ENCODE measurements around the gene TFRC.
"Not testable (repeated sequence)": the region's sequence is repeated elsewhere in the genome, so short reads cannot be mapped to it uniquely, and the experiment has no call there.

TFRC gene

DNA sequence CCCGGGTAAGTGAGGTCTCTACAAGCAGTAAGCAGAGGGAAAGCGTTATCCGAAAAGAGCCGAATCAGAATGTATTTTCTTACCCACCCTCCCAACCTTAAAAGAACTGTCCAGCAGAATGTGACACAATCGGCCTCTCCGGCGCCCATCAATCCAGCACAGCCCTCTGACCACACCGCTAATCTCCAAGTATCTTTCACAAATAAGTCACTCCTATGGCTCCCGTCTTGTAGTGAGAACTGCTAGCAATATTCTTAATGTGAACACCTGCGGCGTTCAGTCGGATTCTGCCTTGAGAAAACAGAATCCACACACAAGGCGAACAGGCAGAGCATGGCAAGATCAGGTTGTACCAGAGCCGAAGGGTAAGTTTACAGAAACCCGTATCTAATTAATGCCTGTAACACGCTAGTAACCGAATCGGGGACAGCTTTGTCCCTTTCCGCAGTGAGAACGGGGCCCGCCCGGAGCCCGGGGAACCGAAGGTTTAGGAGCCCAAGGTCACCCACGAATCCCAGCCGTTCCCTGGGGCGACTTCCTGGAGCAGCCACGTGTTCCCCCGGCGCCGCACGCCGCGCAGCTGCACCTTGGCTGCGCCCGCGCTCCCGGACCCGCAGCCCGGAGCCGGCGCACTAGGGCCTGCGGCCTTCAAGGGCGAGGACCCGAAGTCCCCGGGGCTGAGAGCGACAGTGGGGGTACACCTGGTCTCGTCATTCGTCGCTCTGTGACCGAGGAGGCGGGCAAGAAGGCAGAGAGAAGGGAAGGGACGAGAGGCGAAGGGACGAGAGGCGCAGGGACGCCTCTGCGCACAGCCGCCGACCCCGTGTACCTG, 672 bp downstream of the TFRC start:
- peak in 1 of 2 experiments; percentile 10 for DNase-seq

DNA sequence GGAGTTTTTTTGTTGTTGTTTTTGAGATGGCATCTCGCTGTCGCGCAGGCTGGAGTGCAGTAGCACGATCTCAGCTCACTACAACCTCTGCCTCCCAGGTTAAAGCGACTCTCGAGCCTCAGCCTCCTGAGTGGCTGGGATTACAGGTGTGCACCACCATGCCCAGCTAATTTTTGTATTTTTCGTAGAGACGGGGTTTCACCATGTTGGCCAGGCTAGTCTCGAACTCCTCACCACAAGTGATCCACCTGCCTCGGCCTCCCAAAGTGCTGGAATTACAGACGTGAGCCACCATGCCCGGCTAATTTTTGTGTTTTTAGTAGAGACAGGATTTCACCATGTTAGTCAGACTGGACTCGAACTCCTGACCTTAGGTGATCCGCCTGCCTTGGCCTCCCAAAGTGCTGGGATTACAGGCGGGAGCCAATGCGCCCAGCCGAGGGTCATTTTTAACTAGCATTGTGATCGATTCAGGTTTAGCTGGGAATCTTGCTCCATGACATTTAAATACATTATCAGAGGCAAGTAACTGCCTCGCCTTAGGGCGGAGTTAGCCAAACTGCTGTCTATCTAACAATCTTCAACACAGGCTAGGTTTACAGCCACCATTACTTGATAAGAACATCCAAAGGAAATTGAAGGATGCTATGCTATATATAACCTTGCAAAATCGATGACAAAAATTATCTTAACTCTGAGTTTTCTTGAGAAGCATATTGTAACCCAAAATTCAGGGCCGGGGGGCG, 1.6 kb downstream of the TFRC start:
- DNase-seq: not testable (repeated sequence)

DNA sequence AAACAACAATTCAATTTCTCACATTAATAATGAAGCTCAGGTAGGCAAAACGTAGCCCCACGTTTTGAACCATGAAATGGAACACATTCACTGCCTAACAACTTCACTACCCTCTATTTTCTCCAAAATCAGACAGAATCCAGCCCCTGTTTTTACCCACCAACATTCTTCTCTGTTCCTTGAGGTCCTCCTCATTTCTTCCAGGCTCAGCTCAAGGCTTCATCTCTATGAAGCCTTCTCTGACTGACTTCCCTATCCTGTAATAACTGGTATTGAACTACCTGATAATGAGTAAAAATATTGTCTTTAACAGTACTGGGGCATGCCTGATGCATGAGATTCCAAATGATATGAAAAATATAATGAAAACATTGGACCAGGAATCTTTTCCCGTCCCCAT, 2.2 kb downstream of the TFRC start:
- DNase-seq: no peak

- no peak for DNase-seq
Observed at GRCh38 chr3:196075013-196075412, 6.9 kb downstream of the TFRC start.

- DNase-seq: peak in 1 of 2 experiments; percentile 20
Observed at GRCh38 chr3:196073255-196073753, 8.6 kb downstream of the TFRC start.

GRCh38 chr3:196072313-196072712, 9.6 kb downstream of the TFRC start:
- DNase-seq: no peak

DNA sequence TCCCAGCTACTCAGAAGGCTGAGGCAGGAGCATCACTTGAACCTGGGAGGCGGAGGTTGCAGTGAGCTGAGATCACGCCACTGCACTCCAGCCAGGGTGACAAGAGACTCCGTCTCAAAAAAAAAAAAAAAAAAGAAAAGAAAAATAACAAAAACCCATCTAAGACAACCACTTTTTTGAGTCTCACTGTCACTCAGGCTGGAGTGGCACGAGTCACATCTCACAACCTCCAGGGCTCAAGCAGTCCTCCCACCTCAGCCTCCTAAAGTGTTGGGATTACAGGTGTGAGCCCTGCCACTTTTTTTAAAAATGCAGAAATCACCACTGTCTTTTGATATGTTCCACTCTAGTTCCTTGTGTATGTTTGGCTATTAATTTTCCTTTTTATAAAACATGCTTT, 13.1 kb downstream of the TFRC start:
- not testable (repeated sequence) for DNase-seq

DNA sequence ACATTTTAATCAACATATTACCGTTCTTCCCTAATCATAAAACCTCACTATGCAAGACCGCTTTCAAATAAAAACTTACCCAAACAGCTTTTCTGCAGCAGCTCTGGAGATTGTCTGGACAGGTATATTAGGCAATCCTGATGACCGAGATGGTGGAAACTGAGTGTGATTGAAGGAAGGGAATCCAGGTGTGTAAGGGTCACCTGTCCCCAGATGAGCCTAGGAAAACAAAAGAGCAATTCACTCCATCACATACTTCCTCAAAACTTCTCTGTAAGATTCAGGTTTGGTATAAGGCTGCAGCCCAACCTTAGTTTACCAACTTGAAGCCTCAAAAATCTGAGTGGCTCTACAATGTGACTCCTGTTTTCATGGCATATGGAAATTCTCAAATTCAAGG, 14.5 kb downstream of the TFRC start:
- DNase-seq: no peak

GRCh38 chr3:196063971-196064370, 17.9 kb downstream of the TFRC start:
- DNase-seq: no peak

DNA sequence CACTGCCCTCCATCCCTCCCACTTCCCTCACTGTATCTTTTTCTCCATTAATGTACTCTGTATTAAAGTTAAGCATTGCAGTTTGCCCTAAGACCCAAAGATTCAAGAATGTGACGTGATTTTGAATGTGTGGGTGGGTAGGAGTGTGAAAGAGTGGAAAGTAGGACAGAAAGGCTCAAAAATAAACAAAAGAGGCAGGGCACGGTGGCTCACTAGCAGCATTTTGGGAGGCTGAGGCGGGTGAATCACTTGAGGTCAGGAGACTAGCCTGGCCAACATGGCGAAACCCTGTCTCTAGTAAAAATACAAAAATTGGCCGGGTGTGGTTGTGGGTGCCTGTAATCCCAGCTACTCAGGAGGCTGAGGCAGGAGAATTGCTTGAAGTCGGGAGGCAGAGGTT, 18.4 kb downstream of the TFRC start:
- DNase-seq: no peak

DNA sequence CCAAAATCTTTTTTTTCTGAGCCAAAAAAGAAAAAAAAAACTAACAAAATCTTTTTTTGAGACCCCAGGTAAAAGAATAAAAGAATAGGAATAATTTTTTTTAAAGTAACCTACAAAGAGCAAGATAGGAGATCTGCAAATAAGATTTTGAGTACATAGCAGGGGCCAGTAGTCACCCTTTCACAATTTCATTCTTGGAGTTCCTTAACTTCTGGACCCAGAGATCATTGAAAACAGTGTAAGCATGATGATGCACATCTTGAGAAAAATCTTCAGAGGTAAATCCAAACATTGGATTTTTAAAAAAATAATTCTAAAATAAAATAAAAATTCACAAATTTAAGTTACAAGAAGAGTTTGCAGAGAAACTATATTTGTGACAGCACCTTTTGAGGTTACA, 18.8 kb downstream of the TFRC start:
- DNase-seq: no peak

- DNase-seq: no peak
Observed at GRCh38 chr3:196060834-196061233, 21.1 kb downstream of the TFRC start.

DNA sequence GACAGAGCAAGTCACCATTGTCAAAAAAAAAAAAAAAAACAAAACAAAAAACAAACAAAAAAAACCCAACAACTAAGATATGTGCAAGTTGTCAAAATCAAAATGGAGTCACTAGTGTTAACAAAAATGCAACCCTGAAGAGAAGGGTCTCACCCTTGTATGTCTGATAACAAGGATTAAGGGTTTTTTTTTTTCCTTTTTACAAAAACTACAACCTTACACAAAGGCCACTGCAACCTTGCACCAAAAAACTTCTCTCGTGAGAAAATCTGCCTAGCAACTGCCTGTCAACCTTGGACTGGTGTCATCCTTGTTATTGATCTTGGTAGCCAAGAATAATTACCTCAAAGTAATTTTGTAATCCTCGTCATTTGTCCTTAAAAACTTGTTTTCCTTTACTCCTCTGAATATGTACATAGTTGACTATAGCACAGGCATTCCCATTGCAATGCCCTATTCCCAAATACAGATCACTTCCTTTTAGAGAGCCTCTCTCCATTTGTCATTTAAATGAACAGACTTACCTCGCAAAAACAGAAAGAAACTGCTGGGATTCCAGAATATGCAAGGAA, 24.0 kb downstream of the TFRC start:
- no peak for DNase-seq

- not testable (repeated sequence) for DNase-seq
Observed at GRCh38 chr3:196056371-196056770, 25.5 kb downstream of the TFRC start.

GRCh38 chr3:196055683-196056270, 26.1 kb downstream of the TFRC start:
- DNase-seq: no peak

- no peak for DNase-seq
Observed at GRCh38 chr3:196055240-196055639, 26.6 kb downstream of the TFRC start.

DNA sequence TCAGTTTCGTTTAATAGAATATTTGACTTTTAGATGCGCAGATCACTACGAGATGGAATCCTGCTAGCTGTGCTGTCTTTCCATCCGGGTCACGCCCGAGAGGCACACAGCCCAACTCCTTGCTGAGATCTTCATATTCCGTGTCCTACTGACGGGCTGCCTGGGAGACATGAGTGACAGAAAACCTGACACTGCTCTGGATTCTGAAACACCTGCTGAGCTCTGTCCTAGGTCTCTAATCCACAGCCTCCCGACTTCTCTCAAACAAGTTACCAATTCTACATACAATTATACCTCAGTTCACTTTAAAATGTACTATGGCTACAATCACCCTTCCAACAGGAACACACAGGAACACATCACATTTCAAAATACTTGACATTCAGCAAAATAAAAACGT, 27.2 kb downstream of the TFRC start:
- DNase-seq: no peak

DNA sequence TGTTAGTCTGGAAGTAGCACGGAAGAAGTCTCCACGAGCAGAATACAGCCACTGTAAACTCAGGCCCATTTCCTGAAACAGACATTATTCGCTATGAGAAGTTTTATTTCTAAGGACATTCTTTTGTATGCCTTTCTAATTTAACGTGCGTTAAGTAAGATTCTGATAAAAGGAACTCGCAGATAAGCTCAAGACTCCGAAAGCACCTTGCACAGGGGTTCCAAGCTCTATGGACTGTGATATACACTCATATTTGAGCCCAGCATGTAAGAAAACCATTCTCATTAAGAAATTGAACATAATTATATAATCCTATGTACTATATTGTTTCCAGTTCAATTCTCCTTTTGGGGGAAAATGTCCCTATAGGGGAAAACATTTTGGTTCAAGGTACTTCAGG, 28.4 kb downstream of the TFRC start:
- no peak for DNase-seq

DNA sequence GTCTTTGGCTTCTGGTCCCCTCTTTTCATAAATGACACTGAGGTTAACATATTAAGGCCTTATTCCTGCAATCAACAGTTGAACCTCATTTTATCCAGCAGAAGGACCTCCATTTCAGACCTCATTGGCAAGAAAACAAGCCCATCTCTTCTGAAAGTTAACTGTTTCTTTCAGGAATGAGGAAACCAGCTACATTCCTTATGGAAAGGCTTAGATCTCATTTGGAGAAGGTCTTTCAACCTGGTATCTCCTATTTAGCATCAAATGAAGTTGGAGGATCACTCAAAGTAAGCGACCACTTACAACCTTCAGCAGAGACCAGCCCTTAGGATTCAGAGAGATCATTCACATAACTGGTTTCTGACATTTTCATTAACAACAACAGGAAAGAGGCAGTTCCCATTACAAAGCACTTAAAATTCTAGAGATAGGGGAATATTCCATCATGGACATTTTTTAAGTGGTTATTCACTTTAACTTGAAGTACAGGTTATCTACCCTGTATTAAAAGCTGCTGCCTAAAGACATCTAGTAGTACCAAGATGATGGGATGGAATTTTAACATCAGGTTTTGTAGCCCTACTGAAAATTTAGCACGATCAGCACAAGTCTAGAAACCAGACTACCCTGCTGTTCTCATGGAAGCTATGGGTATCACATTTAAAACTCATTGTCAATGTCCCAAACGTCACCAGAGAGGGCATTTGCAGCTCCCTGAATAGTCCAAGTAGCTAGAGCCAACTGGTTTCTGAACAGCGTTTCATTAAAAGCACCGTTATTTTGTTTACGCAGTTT, 30.4 kb downstream of the TFRC start:
- DNase-seq: no peak

- no peak for DNase-seq
Observed at GRCh38 chr3:196050597-196050996, 31.3 kb downstream of the TFRC start.

DNA sequence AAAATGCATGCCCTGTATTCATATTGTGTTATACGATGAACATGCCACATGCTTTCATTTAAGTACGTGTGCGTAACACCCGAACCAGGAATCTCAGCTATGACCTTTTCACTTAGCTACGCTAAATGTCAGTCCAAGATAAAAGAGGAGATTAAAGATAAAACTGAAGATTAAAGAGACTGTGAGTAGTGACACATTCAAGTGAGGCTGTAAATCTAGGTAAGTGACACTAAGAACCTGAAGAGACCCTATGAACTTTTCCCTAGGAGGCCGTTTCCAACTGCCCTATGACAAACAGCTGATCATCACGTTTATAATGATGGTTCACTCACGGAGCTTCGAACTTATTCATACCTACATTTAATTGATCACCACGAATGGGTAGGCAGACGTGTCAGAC, 32.2 kb downstream of the TFRC start:
- no peak for DNase-seq

GRCh38 chr3:196048922-196049598, 32.8 kb downstream of the TFRC start:
- DNase-seq: no peak
